ENCODE measurements around the gene ARFIP1.

ARFIP1 gene

DNA sequence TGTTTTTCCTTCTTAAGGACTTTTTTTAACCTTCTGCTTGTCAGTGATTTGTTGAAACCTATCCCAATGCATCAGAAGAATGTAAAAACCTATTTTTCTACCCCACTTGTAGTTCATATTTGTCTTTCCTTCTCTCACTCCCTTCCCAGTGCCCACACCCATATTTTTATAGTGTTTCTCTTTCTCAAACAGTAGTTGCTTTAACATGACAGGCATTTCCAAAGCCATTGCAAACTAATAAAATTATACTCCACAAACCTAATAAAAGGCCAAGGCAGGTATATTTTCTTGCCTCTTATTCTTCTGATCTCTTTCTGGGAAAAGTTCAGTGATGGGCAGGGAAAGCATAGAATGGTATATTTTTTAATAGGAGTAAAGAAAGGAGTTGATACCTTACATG is 120.6 kb downstream of the ARFIP1 start:
- no peak for DNase-seq

DNA sequence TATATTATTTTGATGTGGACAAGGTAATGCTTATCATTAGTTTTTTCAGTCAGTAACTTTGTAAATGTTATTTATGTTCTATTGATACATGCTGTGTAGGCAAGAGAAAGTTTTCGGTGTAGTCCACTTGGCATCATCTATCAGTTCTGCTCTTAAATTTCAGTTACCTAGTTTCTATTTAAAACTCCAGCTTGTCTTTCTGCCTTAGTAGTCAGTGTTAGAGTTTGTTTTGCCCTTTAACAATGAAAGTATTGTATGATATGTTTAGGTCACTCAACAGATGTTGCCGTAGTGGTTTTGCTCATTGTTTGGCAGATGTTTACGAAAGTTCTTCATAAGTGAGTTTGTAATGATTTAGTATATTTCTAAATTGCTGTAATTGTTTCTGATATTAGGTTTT is 121.5 kb downstream of the ARFIP1 start:
- no peak for DNase-seq

DNA sequence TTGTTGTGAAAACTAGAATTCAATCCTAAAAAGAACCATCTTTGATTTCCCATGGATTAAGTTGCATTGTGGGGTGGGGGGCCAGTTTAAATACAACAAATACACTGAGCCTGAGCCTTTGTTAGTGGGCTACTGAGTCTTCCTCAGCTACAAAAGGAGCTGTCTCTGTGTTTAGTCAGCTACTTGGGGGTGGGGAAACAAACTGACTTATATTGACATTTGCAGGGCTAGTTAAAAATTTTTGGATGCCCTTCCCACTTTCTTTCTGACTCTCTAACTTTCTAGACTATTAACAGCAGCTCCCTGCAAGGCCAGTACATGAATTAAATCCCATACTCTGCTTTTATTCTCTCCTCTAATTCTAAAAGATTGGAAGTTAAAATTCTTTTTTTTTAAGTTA is 123.9 kb downstream of the ARFIP1 start:
- no peak for DNase-seq

DNA sequence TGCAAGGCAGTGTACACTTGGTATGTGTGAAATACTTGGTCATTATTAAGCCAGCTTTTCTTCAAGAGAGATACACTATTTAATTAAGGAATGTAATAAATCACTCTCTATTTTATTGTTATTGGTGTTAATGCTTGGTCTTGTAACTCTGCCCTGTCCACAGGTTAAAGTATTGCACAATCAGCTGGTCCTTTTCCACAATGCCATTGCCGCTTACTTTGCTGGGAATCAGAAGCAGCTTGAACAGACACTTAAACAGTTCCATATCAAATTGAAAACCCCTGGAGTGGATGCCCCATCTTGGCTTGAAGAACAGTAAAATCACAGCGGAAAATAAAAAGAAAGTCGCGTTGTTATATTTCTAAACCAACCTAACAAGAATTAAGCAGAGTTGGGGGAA is 130.1 kb downstream of the ARFIP1 start:
- no peak for DNase-seq

DNA sequence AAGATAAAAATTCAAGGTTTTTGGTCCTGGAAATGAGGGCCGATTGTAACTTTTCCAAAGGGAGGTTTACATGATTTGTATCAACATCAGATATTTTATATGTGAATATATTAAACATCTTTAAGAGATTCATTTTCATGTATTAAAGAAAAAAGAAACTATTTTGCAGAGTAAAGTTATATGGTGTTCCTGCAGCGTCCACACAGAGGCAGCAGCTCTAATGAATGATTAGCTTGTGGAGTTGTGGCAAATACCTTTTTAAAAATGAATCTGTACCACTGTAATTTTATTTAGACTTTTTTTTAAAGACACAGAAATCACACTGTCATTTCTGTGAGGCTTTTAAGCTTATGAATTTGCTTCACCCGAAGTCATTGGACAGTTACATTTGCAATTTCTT is 130.8 kb downstream of the ARFIP1 start:
- DNase-seq = no peak

DNA sequence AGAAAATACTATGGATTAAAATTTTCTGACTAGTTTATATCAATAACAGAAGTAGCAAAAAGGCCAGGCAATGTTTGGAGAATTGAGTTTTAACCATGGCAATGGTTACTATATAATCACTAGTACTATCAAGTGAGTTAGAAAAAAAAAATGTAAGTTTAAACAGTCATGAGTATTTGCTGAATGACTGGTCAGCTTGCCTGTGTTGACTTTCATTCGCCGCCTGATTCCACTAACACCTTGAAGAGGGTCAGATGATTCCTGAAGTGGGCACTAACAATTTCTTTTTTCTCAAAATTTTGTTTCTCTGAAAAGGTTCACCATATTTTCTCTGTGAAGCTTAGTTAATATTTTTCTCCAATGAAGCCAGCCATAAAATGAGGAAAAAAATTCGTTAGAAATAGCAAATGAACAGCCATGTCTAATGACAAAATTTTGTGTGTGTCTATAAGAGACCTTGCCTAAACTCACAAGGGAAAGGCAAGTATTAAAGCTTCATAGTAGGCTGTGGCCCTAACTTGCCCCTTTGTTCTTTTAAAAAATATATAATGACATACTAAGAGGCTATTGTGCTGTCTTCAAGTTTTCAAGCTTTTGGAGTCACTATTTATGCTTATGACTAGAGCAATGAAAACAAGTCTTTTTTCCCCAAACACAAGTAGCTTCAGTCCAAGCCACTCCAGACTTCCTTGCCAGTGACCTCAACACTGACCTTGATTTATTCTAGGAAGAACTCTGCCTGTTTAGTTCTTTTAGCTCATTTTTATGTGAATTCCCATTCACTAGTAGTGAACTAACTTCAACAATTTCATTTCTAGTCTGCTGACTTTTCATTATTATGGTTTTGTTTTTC is 138.0 kb downstream of the ARFIP1 start:
- no peak for DNase-seq

DNA sequence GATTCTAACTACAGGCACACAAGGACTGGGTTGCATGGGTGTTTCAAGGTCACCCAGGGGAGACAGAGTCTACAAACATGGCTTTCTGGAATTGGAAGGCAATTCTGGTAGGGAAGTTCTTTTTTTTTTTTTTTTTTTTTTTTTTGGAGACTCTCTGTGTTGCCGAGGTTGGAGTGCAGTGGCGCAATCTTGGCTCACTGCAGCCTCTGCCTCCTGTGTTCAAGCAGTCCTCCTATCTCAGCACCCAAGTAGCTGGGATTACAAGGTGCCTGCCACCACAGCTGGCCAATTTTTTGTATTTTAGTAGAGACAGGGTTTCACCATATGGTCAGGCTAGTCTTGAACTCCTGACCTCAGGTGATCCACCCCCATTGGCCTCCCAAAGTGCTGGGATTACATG is 140.1 kb downstream of the ARFIP1 start:
- DNase-seq = no peak

DNA sequence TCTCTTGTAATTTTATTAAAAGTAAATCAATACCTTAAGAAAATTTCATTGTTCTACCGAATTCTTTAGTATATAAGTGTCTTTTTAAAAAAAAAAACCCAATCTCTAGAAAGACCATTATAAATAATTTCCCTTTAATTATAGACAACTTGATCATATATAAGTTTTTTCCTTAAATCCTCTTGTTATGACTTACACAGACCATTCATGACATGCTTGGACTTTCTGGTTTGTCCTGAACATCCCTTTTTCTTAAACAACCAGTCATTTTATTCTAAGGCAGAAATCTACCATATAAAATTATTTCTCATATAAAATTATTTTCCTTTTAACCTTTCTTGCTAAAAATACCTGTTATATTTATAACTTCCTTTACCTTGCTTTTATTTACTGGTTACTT is 141.0 kb downstream of the ARFIP1 start:
- DNase-seq = no peak

DNA sequence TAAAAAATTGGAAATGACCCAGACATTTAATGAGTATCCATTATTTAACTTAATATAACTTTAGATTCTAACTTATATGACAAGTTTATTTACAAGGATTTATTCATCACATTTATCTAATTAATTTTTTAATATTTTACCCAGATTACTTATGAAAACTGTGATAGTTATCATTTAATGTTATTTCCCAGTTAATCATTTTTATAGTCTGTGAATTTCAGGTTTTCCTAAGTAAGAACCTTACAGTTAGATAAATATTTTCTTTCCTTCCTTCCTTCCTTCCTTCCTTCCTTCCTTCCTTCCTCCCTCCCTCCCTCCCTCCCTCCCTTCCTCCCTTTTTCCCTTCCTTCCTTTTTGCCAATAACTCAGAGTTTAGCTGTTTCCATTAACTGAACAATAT is 141.5 kb downstream of the ARFIP1 start:
- no peak for DNase-seq

DNA sequence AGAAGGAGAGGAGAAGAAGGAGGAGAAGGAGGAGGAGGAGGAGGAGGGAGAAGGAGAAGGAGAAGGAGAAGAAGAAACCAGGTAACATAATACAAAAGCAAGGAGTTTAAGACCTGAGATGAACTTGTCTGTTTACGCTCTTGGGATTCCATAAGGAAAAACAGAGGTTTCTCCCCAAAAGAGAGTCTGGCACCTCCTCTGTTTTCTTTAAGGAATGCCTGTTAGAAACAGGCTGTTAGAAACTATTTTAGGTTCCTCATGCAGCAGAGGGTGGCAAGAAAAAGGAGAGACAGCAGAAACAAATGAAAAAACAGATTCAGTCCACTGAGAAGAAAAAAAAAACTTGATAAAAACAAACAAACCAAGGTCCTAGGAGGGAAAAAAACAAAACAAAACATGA is 146.1 kb downstream of the ARFIP1 start:
- DNase-seq = no peak

DNA sequence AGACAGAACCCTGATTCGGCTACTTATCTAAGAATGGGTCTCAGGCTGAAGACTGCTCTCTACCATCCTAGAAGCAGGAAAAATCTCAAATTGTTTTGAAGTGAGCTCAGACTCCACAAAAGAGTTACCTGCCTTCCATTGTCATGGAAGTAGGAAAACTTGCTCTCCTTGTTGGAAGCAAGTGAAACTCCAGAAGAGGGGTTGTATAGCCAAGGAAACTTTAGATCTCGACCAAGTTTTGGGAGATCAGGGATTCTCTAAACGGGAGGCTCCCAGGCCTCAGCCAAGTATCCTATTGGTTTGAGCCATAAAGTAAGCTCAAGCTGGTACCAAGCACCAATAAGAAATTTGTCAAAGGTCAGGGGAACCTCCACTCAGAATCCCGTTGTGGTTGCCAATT is 147.2 kb downstream of the ARFIP1 start:
- no peak for DNase-seq

DNA sequence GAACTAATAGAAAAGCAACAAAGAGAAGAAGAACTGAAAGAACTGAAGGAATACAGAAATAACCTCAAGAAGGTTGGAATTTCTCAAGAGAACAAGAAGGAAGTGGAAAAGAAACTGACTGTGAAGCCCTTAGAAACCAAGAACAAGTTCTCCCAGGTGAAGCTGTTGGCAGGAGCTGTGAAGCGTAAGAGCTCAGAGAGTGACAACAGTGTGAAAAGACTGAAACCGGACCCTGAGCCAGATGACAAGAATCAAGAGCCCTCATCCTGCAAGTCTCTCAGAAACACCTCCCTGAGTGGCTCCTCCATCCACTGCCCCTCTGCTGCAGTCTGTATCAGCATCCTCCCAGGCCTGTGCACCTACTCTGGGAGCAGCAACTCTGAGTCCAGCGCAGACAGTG is 148.0 kb downstream of the ARFIP1 start:
- no peak for DNase-seq

DNA sequence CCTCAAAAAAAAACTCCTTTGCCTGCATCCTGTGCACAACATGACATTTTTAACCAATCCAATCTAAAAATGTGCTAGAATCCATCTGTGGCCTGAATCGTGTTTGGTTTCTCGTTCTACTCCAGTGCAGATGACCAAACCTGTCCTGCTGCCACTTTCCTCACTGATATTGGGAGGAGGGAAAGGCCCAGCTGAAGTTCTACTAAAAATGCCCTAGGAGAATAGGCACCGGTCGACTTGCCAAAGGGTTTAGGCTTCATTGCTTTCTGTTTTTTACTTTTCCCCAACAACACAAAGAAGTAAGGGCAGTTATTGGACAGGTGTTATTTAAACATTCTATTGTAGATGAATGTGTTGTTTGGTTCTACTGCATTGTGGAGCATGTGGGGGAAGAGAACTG is 148.5 kb downstream of the ARFIP1 start:
- no peak for DNase-seq

DNA sequence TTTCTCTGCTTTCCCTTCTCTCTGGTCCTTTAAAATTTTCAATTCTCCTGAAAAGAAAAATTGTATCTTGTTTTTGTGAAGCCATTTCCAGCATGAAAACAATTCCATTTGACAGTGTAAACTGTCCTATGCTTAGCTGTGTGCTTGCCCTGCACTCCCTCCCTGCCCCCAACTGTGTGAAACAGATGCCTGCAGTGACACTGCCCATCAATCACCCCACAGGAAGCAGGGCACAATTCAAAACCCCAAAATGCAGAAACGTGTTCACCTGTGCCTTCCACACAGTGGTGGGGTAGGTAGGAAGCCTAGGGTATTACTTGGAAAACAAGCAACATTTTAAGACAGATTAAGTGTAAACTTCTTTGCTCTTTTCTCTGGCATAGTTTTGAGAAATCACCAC is 150.1 kb downstream of the ARFIP1 start:
- DNase-seq = no peak

DNA sequence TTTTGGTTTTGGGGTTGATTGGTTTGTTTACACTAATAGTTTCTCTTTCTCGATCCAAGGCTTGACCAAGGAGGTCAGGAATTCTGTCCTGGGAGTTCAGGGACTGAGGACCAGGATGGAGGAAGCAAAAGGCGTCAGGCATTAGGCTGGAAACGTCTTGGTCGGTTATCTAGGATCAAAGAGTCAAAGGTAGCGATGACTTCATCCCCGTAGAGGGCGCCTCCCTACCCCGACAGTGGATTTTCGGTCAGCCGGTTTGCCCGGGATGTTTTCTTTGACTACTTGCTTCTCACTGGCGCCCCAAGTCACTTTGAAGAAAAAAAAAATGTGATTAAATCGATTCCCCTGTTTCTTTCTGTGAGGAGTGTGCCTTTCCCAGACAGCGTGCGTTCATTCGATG is 155.4 kb downstream of the ARFIP1 start:
- DNase-seq = no peak

DNA sequence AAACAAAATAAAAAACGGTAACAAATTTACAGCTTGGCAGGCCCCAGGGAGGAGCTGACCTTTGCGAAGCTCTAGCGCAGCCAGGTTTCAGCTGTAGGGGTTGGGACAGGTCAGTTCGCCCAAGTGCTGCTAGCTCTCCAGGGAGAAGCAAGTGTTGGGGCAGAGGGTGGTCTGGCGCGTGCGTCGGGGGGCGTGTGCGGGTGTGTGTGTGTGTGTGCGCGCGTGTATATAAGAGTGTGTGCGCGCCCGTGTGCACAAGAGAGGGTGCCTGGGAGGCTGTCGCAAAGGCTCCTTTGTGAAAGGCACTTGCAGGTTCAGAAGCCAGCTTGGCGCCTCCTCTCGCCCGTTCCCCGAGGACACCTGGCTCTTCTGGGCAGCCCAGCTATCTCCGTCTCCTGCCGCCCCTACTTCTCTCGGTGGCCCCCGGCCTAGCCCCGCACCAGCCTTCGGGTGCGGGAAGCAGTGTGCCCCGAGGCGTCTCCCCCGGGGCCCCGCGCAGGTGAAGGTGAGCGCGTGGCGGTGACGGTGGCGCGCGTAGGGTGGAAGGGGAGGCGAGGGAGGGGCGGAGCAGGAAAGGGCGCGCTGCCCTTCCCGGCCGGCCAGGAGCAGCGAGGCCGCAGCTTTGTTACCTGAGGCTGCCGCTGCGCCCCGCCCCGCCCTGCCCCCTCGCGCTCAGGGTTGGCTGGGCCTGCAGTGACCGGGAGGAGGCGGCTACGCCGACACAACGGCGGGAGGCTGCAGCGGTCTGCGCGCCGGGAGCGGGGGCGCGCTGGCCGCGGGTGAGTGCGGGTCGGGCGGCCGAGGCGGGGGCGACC is 156.1 kb downstream of the ARFIP1 start, which contains the start of gene FHDC1:
FHDC1 (plus strand) TSS at position 693 of the 815 bp plus-strand sequence. CDS start 6,735 bp downstream, outside the sequence.
- no peak for DNase-seq

DNA sequence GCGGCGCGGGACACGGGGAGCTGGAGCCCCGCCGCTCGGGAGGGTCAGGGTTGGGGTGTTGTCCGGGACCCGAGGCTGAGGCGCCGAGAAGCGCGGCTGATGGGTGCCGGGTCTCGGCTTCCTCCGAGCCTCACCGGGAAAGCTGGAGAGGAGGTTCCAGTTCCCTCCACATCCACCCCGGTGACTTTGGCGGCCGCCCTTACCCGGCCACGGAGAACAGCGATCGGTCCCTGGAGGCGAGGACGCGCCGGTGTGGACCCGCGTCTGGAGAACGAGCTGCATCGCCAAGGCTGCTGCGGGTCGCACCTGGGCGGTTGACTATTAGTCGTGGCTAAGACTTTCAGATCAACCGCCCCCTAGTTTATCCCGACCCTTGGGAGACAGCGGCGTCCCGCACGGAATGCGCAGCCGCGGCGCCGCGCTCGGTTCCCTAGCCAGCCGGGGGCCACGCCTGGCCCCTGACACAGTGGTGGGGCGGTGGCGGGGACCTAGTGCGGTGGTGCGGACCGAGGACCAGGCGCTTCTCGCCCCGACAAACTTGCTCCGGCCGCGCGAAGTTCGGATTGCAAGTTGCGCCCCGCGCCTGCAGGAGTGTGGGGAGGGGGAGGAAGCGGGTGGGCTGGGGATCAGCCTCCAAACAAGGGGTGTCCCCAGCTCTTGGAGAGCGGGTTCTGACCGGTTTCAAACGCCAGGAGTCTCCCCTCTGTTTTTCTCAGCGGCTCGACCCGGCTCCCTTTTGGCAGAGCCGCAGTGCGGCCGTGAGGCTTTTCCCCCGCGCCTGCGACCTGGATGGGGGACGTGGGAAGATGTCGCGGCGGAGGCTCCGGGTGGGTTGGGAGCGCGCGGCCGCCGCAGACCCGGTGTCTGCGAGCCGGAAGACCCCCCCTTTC is 156.9 kb downstream of the ARFIP1 start:
- DNase-seq = peak; percentile 71

DNA sequence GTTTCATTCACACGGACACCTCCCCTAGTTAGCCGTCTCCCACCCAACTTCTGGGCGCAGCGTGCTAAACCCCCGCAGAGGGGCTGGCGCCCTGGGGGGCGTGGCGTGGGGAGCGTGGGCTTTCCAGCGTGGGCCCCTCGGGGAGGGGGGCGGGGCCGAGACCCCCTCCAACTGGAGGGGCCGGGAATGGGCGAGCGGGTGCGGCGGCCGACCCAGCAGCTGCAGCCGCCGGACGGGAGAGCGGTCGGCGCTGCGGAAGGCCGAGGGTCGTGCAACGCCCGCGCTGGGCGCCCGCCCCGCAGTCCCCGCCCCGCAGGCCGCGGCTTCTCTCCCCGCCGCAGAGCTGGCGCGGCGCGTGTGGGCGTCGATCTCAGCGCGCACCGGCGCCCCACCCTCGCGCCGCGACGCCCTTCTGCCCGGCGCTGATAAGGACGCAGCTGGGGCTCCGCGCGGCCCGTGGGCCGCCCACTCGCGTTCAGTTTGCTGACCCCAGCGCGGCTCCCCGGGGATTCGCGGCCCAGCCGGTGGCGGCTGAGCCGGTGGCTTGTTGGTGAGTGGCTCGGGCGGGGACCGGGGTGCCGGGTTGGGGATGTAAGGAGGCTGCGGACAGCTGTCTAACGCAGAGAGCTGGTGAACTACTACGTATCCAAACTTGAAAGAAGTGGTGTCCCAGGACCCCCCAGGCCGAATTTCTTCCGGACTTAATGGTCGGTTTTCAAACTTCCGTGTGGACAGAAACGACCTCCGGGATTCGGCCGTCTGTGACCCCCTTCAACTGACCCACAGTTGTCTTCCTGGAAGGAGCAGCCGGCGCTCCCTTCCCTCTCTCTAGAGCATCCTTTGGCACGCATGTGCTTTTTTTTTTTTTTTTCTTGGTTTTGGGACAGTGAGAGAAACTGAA is 157.8 kb downstream of the ARFIP1 start:
- peak; percentile 74 for DNase-seq

DNA sequence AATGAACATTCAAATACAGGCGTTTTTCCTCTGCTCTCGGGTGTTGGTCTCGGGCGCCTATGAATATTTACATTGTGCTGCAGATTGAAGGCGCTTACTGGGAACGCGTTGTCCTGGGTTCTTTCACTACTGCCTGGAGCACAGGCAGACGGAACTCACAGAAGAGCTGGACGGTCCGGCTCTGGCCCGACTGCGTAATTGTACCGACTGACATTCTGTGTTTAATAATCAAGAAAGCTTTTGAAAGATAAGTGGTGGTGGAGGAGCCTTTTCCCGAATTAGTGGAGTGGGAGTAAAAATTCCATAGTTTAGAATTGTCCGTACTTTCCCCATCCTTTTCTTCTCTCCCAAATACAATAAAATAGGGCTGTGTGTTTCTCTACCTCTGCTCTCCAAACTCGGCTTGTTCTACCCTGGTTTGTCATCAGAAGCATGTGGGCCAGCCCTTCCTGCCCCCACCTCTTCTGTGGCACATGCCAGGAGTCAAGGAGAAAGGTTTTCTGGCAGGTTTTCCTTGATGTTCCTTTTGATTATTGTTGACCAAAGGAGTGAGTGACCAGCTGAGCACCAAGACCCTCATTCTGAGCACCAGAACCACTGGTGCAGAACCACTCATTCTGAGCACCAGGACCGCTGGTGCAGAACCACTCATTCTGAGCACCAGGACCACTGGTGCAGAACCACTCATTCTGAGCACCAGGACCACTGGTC is 158.6 kb downstream of the ARFIP1 start:
- DNase-seq = no peak

DNA sequence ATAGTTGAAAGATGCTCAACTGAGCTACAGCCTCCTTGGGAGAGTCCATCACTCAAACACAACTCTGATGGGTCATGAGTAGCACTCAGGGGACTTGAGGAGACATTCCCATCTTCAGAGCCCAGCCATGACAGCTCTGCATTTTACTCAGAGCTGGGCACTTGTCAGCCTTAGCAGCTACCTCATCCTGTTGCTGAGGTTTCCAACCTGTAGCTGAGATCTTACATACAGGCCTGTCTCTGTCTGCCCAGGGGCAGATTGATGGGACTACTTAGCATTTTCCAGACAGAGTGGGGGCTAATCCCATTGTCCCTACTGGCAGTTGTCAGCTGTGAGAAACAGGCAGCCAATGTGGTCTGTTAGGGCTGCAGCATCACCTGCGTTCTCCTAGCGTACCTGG is 159.9 kb downstream of the ARFIP1 start:
- DNase-seq = no peak

DNA sequence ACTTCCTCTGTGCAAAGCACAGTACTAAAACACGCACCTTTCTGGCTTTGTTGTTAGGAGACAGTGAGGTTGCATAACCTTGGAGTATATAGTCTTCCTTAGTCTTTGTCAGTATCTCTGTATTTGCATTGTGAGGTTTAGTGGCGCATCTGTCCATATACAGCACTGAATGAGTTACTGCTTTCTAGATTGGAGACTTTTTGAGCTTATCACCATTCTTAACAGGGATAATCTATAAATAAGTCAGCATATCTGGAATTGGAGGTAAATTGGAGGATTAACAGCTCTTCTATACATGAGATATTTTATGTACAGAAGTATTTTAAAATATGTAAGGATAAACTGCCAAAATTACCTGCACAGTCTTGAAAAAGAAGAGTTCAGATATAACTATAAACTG is 160.7 kb downstream of the ARFIP1 start:
- DNase-seq = no peak
